SK-N-SH (cell line): ENCODE results near the gene COQ9. TPM values are rescaled to one million over a fixed set of nuclear protein-coding genes. Genes with fewer than 3 reads are reported as not detected.

Experiments used
- CTCF ChIA-PET: fragments of 300-600, 350-600 bp; formaldehyde crosslinking; extraction: SDS; loops from one replicate; lab custom pipeline; 2021; lab: Yijun Ruan, JAX
- POLR2A ChIA-PET: fragments of 350-600 bp; sonication (Branson Sonifier 250); formaldehyde crosslinking; extraction: SDS; loops from one replicate; lab custom pipeline; 2020; ENCODE audit warnings: antibody characterized with exemption, inconsistent platforms; lab: Yijun Ruan, JAX
- DNase-seq: peaks from one replicate; pipeline ENCODE4 v3.0.0; 2012
- H2AFZ ChIP-seq: fragments of 200-600 bp; sonication (generic); 2 replicates; pipeline ENCODE4 v1.8.1; 2016; ENCODE audit warnings: antibody characterized with exemption, mild to moderate bottlenecking, low read depth
- H3F3A ChIP-seq: fragments of 200-600 bp; sonication (generic); replicated peaks from 2 replicates; pipeline ENCODE3; 2016; ENCODE audit warnings: antibody characterized with exemption, mild to moderate bottlenecking; ENCODE audit not compliant: insufficient read depth
- H3K27ac ChIP-seq, 2 experiments: fragments of 200-500 bp in 1 of 2; fragments of 200-600 bp in 1 of 2; sonication (Bioruptor generic) in 1 of 2; sonication (generic), shearing (Covaris generic) in 1 of 2; 2 replicates each; pipeline versions ENCODE4 v1.5.1 to v1.6.1; 2014 to 2016; ENCODE audit warnings: low read depth in 2 of 2, inconsistent platforms in 1 of 2, low read length in 1 of 2, mild to moderate bottlenecking in 1 of 2, mixed read lengths in 1 of 2
- H3K27me3 ChIP-seq: fragments of 200-600 bp; sonication (generic), shearing (Covaris generic); 2 replicates; pipeline ENCODE4 v1.6.1; 2016; ENCODE audit warnings: mixed run types; ENCODE audit not compliant: insufficient read depth
- H3K36me3 ChIP-seq, 2 experiments: fragments of 200-500 bp in 1 of 2; fragments of 200-600 bp in 1 of 2; sonication (Bioruptor generic) in 1 of 2; sonication (generic) in 1 of 2; replicated peaks in 1 of 2; 2 replicates each; pipeline versions ENCODE3 to v1.5.1; 2014 to 2016; ENCODE audit warnings: low read length in 1 of 2, mild to moderate bottlenecking in 1 of 2; ENCODE audit not compliant: insufficient read depth in 2 of 2, control insufficient read depth in 1 of 2
- H3K4me1 ChIP-seq, 2 experiments: fragments of 200-500 bp in 1 of 2; fragments of 200-600 bp in 1 of 2; sonication (Bioruptor generic) in 1 of 2; sonication (generic), shearing (Covaris generic) in 1 of 2; 2 replicates each; pipeline versions ENCODE4 v1.5.1 to v1.6.1; 2014 to 2016; ENCODE audit warnings: low read depth in 1 of 2, low read length in 1 of 2, mixed run types in 1 of 2; ENCODE audit not compliant: insufficient read depth in 2 of 2, control insufficient read depth in 1 of 2
- H3K4me2 ChIP-seq: fragments of 200-600 bp; sonication (generic), shearing (Covaris generic); 2 replicates; pipeline ENCODE4 v1.6.1; 2017; ENCODE audit warnings: mixed run types
- H3K4me3 ChIP-seq, 2 experiments: fragments of 200-500 bp in 1 of 2; fragments of 200-600 bp in 1 of 2; sonication (Bioruptor generic) in 1 of 2; sonication (generic), shearing (Covaris generic) in 1 of 2; 2 replicates each; pipeline versions ENCODE4 v1.5.1 to v1.8.1; 2014 to 2016; ENCODE audit warnings: low read depth in 2 of 2, inconsistent platforms in 1 of 2, low read length in 1 of 2, mild to moderate bottlenecking in 1 of 2, mixed read lengths in 1 of 2, moderate library complexity in 1 of 2
- H3K79me2 ChIP-seq: fragments of 200-600 bp; sonication (generic); 2 replicates; pipeline ENCODE4 v1.8.1; 2017; ENCODE audit warnings: mild to moderate bottlenecking; ENCODE audit not compliant: insufficient read depth
- H3K9ac ChIP-seq: fragments of 200-600 bp; sonication (generic); 2 replicates; pipeline ENCODE4 v1.6.1; 2017; ENCODE audit warnings: mixed run types
- H3K9me2 ChIP-seq: fragments of 200-600 bp; sonication (generic); 2 replicates; pipeline ENCODE4 v1.6.1; 2017; ENCODE audit warnings: mixed run types
- H3K9me3 ChIP-seq: fragments of 200-600 bp; sonication (generic); 2 replicates; pipeline ENCODE4 v1.6.1; 2017; ENCODE audit warnings: mixed run types, mild to moderate bottlenecking, moderate library complexity
- H4K20me1 ChIP-seq: fragments of 200-600 bp; sonication (generic); 2 replicates; pipeline ENCODE4 v1.6.1; 2017; ENCODE audit warnings: mild to moderate bottlenecking, mixed run types; ENCODE audit not compliant: insufficient read depth
- EP300 ChIP-seq, 2 experiments: IDR thresholded peaks; 2 replicates each; pipeline versions ENCODE4 v1.4.0 to v1.6.1; 2012; ENCODE audit warnings: borderline replicate concordance in 1 of 2, low read depth in 1 of 2, low read length in 1 of 2
- EZH2phosphoT487 ChIP-seq: fragments of 200-600 bp; sonication (generic); IDR thresholded peaks from 2 replicates; pipeline ENCODE4 v1.6.1; 2017; ENCODE audit warnings: low read depth, mixed run types, mild to moderate bottlenecking, antibody characterized with exemption, moderate library complexity, borderline replicate concordance
- FOXJ3 ChIP-seq: sonication (generic); formaldehyde crosslinking; IDR thresholded peaks from 2 replicates; pipeline ENCODE4 v1.5.1; 2020; ENCODE audit warnings: mild to moderate bottlenecking, missing genetic modification reagents
- GABPA ChIP-seq: IDR thresholded peaks from 2 replicates; pipeline ENCODE4 v1.4.0; 2012; ENCODE audit warnings: low read depth, mild to moderate bottlenecking
- GATA2 ChIP-seq: sonication (generic); formaldehyde crosslinking; IDR thresholded peaks from 2 replicates; pipeline ENCODE4 v1.5.0; 2020; ENCODE audit warnings: mild to moderate bottlenecking, missing genetic modification reagents
- MAX ChIP-seq: IDR thresholded peaks from 2 replicates; pipeline ENCODE4 v1.4.0; 2012; ENCODE audit warnings: low read depth
- MEF2A ChIP-seq: IDR thresholded peaks from 2 replicates; pipeline ENCODE4 v1.4.0; 2012; ENCODE audit warnings: low read depth, borderline replicate concordance
- POLR2AphosphoS5 ChIP-seq: IDR thresholded peaks from 2 replicates; pipeline ENCODE4 v1.6.1; 2012; ENCODE audit warnings: low read depth, low read length
- RAD21 ChIP-seq: IDR thresholded peaks from 2 replicates; pipeline ENCODE4 v1.6.1; 2012; ENCODE audit warnings: mild to moderate bottlenecking, low read length
- RCOR1 ChIP-seq: fragments of 150-350 bp; IDR thresholded peaks from 2 replicates; pipeline ENCODE4 v1.6.1; 2017; ENCODE audit warnings: antibody characterized with exemption, low read length
- REST ChIP-seq: IDR thresholded peaks from 2 replicates; pipeline ENCODE4 v1.6.1; 2012; ENCODE audit warnings: mild to moderate bottlenecking, low read depth, low read length, moderate library complexity
- SIN3A ChIP-seq: IDR thresholded peaks from 2 replicates; pipeline ENCODE4 v1.6.1; 2012; ENCODE audit warnings: low read depth, mild to moderate bottlenecking, low read length, moderate library complexity, borderline replicate concordance
- TEAD4 ChIP-seq: IDR thresholded peaks from 2 replicates; pipeline ENCODE4 v1.4.0; 2012; ENCODE audit warnings: mild to moderate bottlenecking, borderline replicate concordance; ENCODE audit not compliant: insufficient read depth
- USF2 ChIP-seq: fragments of 150-350 bp; IDR thresholded peaks from 2 replicates; pipeline ENCODE4 v1.6.1; 2017; ENCODE audit warnings: antibody characterized with exemption, low read length, low read depth, borderline replicate concordance
- ZBTB33 ChIP-seq: IDR thresholded peaks from 2 replicates; pipeline ENCODE4 v1.4.0; 2012; ENCODE audit warnings: low read depth, borderline replicate concordance
- WGBS: methylation state at CpG from one replicate; pipeline ENCODE4 v1.1.6; 2017; ENCODE audit warnings: low lambda C conversion rate; 5-methylcytosine and 5-hydroxymethylcytosine counted together
- polyA plus RNA-seq, 3 experiments: library from polyadenylated mRNA; depleted of rRNA; stranded (reverse); fragments of >200 nt; gene quantifications; 2 replicates each; pipeline ENCODE4 v1.2.3, GENCODE V29; 2012

Gene COQ9
- polyA plus RNA-seq, 1 of the 3 experiments (the other 2 are of a cell fraction), result 81.2 TPM

GRCh38 chr16:57412584-57412983 is 34.7 kb upstream of the COQ9 start:
- Histone ChIP-seq H4K20me1 (no peaks in the 10 kb centered on the region), H2AFZ (no peak overlapping the region), H3K36me3 (no peaks in the 10 kb centered on the region), H3K79me2 (no peaks in the 10 kb centered on the region), H3K9ac (no peak overlapping the region), H3K4me3 (no peak overlapping the region), H3K9me3 (no peaks in the 10 kb centered on the region), H3F3A (peaks cover under 1% of the 10 kb centered on the region), H3K4me2 (no peak overlapping the region), H3K4me1 (peaks cover 0 to 33% of the 10 kb centered on the region in 2 experiments; a peak in 1 of 4 replicates), H3K27ac (no peak overlapping the region), H3K27me3 (no peaks in the 10 kb centered on the region), H3K9me2 (no peaks in the 10 kb centered on the region)
- ChIA-PET CTCF (interaction anchor here (1.4 to 17.3 kb wide), 4 partner anchors 10 to 111 kb away, joined by 3 to 544 read pairs (median 5); no protein-coding TSS in a partner anchor), POLR2A (interaction anchor here (0.6 kb wide), 1 partner anchor 9 kb away, joined by 3 read pairs; no protein-coding TSS in a partner anchor)
- TF ChIP-seq GATA2 (CRISPR knock-in tag) (no peak), SIN3A (no peak), GABPA (no peak)
- WGBS, result 96% methylated on average over 4 of the region's 9 CpGs
- no peak for DNase-seq

GRCh38 chr16:57413301-57413730 is 34.0 kb upstream of the COQ9 start:
- Histone ChIP-seq H3K4me3 (no peak overlapping the region), H3K79me2 (no peaks in the 10 kb centered on the region), H3K9me3 (no peaks in the 10 kb centered on the region), H3K27me3 (no peaks in the 10 kb centered on the region), H3K4me2 (no peak overlapping the region), H3K9ac (no peak overlapping the region), H3K27ac (no peak overlapping the region), H2AFZ (no peak overlapping the region), H3K9me2 (no peaks in the 10 kb centered on the region), H3F3A (peaks cover 4% of the 10 kb centered on the region), H3K4me1 (peaks cover 0 to 37% of the 10 kb centered on the region in 2 experiments; a peak in 1 of 4 replicates), H4K20me1 (no peaks in the 10 kb centered on the region), H3K36me3 (no peaks in the 10 kb centered on the region)
- TF ChIP-seq FOXJ3 (no peak), REST (no peak), RAD21 (no peak), TEAD4 (no peak), EP300 (IDR thresholded peaks at IDR 0.05; ENCODE audit: borderline replicate concordance in 1 of 2, low read depth in 1 of 2, low read length in 1 of 2) (no peak), GABPA (no peak), SIN3A (no peak), MAX (no peak), ZBTB33 (no peak), RCOR1 (no peak), MEF2A (no peak), POLR2AphosphoS5 (no peak), USF2 (no peak), EZH2phosphoT487 (no peak)
- DNase-seq, result no peak
- ChIA-PET CTCF (interaction anchor here (1.4 to 17.3 kb wide), 5 partner anchors 9 to 112 kb away, joined by 3 to 544 read pairs (median 5); no protein-coding TSS in a partner anchor), POLR2A (interaction anchor here (0.6 kb wide), 3 partner anchors 12 to 132 kb away, joined by 3 to 4 read pairs (median 3); no protein-coding TSS in a partner anchor)
- 97% methylated on average over 3 of the region's 5 CpGs for WGBS
